IgD-negative memory B cell (primary cell): ENCODE results near the gene YTHDF1. TPM values are rescaled to one million over a fixed set of nuclear protein-coding genes. Genes with fewer than 3 reads are reported as not detected.

Experiments used
- H3K27ac Mint-ChIP-seq, 3 donors: one replicate each; pipeline ENCODE4 v1.8.0; 2020 to 2022; ENCODE audit warnings: mild to moderate bottlenecking in 3 of 3, mixed read lengths in 3 of 3, moderate library complexity in 1 of 3
- H3K27me3 Mint-ChIP-seq: one replicate; pipeline ENCODE4 v1.8.0; 2021; ENCODE audit warnings: mixed read lengths
- H3K36me3 Mint-ChIP-seq: one replicate; pipeline ENCODE4 v1.8.0; 2020; ENCODE audit warnings: mild to moderate bottlenecking, mixed read lengths
- H3K4me1 Mint-ChIP-seq, 3 donors: one replicate each; pipeline ENCODE4 v1.8.0; 2020 to 2022; ENCODE audit warnings: mixed read lengths in 3 of 3, mild to moderate bottlenecking in 1 of 3
- H3K4me3 Mint-ChIP-seq, 4 donors: one replicate each; pipeline ENCODE4 v1.8.0; 2020 to 2022; ENCODE audit warnings: mild to moderate bottlenecking in 4 of 4, mixed read lengths in 4 of 4, moderate library complexity in 3 of 4
- H3K9me3 Mint-ChIP-seq, 3 donors: one replicate each; pipeline ENCODE4 v1.8.0; 2020 to 2021; ENCODE audit warnings: mixed read lengths in 3 of 3, mild to moderate bottlenecking in 1 of 3
- polyA plus RNA-seq: library from polyadenylated mRNA; unstranded; fragments of 300-500 nt; fragmentation: Illumina TruSeq; gene quantifications from one replicate; pipeline ENCODE4 v1.2.3, GENCODE V29; 2021

Gene YTHDF1
- 17.4 TPM for polyA plus RNA-seq

GRCh38 chr20:63216041-63216848, at the start of gene YTHDF1:
Gene YTHDF1, minus strand, starts transcription at chr20:63216131. Its CDS starts 239 bp downstream, at chr20:63215892.
- H3K4me1 Mint-ChIP-seq = peaks cover 16 to 34% (median 21%) of the 10 kb centered on the region in 3 donors
- peak within 1 kb of the TSS; percentile 94 to 98 (median 96) for H3K27ac Mint-ChIP-seq

GRCh38 chr20:63264519-63264918, 48.6 kb upstream of the YTHDF1 start:
- no peak overlapping the region for H3K4me3 Mint-ChIP-seq
- H3K27ac Mint-ChIP-seq = peak overlapping the region in 1 of 3 donors; percentile 73
- H3K27me3 Mint-ChIP-seq = peaks cover 19% of the 10 kb centered on the region
- H3K36me3 Mint-ChIP-seq = peaks cover 1% of the 10 kb centered on the region
- no peaks in the 10 kb centered on the region for H3K4me1 Mint-ChIP-seq
- no peaks in the 10 kb centered on the region for H3K9me3 Mint-ChIP-seq

More at GRCh38 chr20:63216041-63216848, at the start of gene YTHDF1:
- no peaks in the 10 kb centered on the region for H3K27me3 Mint-ChIP-seq
- H3K36me3 Mint-ChIP-seq = peaks cover 1% of the 10 kb centered on the region
- H3K4me3 Mint-ChIP-seq = peak within 1 kb of the TSS; percentile 87 to 96 (median 94)
- peaks cover 0 to 1% (median 0%) of the 10 kb centered on the region in 3 donors for H3K9me3 Mint-ChIP-seq

- Mint-ChIP-seq H3K4me1 (no peaks in the 10 kb centered on the region), H3K4me3 (no peak overlapping the region), H3K36me3 (peaks cover 1% of the 10 kb centered on the region), H3K27me3 (peaks cover 22% of the 10 kb centered on the region), H3K9me3 (no peaks in the 10 kb centered on the region), H3K27ac (no peak overlapping the region)
Measured at GRCh38 chr20:63264000-63264399, 48.1 kb upstream of the YTHDF1 start.

GRCh38 chr20:63262836-63263235, 46.9 kb upstream of the YTHDF1 start:
- Mint-ChIP-seq H3K27me3 (peaks cover 28% of the 10 kb centered on the region), H3K4me1 (no peaks in the 10 kb centered on the region), H3K27ac (no peak overlapping the region), H3K4me3 (no peak overlapping the region), H3K9me3 (no peaks in the 10 kb centered on the region), H3K36me3 (peaks cover 1% of the 10 kb centered on the region)

GRCh38 chr20:63261795-63262528, 46.0 kb upstream of the YTHDF1 start:
- Mint-ChIP-seq H3K4me1 (no peaks in the 10 kb centered on the region), H3K36me3 (peaks cover 1% of the 10 kb centered on the region), H3K27me3 (peaks cover 29% of the 10 kb centered on the region), H3K27ac (no peak overlapping the region), H3K9me3 (no peaks in the 10 kb centered on the region), H3K4me3 (no peak overlapping the region)

GRCh38 chr20:63261060-63261794, 45.3 kb upstream of the YTHDF1 start:
- H3K27me3 Mint-ChIP-seq = peaks cover 32% of the 10 kb centered on the region
- peaks cover 1% of the 10 kb centered on the region for H3K36me3 Mint-ChIP-seq
- no peak overlapping the region for H3K27ac Mint-ChIP-seq

GRCh38 chr20:63260521-63260920, 44.6 kb upstream of the YTHDF1 start:
- Mint-ChIP-seq H3K9me3 (no peaks in the 10 kb centered on the region), H3K27ac (no peak overlapping the region), H3K27me3 (peaks cover 37% of the 10 kb centered on the region), H3K4me3 (no peak overlapping the region), H3K4me1 (no peaks in the 10 kb centered on the region), H3K36me3 (peaks cover 1% of the 10 kb centered on the region)

More at GRCh38 chr20:63261060-63261794, 45.3 kb upstream of the YTHDF1 start:
- H3K9me3 Mint-ChIP-seq = no peaks in the 10 kb centered on the region
- no peaks in the 10 kb centered on the region for H3K4me1 Mint-ChIP-seq
- H3K4me3 Mint-ChIP-seq = no peak overlapping the region

- peaks cover 37% of the 10 kb centered on the region for H3K27me3 Mint-ChIP-seq
- H3K9me3 Mint-ChIP-seq = no peaks in the 10 kb centered on the region
- H3K27ac Mint-ChIP-seq = no peak overlapping the region
- no peak overlapping the region for H3K4me3 Mint-ChIP-seq
- no peaks in the 10 kb centered on the region for H3K4me1 Mint-ChIP-seq
- H3K36me3 Mint-ChIP-seq = peaks cover 1% of the 10 kb centered on the region
Measured at GRCh38 chr20:63259734-63260460, 44.0 kb upstream of the YTHDF1 start.

GRCh38 chr20:63258781-63259180, 42.9 kb upstream of the YTHDF1 start:
- Mint-ChIP-seq H3K4me1 (no peaks in the 10 kb centered on the region), H3K27ac (no peak overlapping the region), H3K36me3 (peaks cover 1% of the 10 kb centered on the region), H3K4me3 (no peak overlapping the region), H3K27me3 (peaks cover 27% of the 10 kb centered on the region), H3K9me3 (no peaks in the 10 kb centered on the region)

- peaks cover 29% of the 10 kb centered on the region for H3K27me3 Mint-ChIP-seq
- H3K36me3 Mint-ChIP-seq = peaks cover 1% of the 10 kb centered on the region
- H3K4me3 Mint-ChIP-seq = peak overlapping the region in 1 of 4 donors; percentile 63
- no peaks in the 10 kb centered on the region for H3K9me3 Mint-ChIP-seq
- H3K4me1 Mint-ChIP-seq = peaks cover 0 to 2% (median 0%) of the 10 kb centered on the region in 3 donors
- H3K27ac Mint-ChIP-seq = no peak overlapping the region
Measured at GRCh38 chr20:63257629-63258028, 41.7 kb upstream of the YTHDF1 start.

- Mint-ChIP-seq H3K9me3 (no peaks in the 10 kb centered on the region), H3K4me1 (peaks cover 0 to 2% (median 0%) of the 10 kb centered on the region in 3 donors), H3K36me3 (no peaks in the 10 kb centered on the region), H3K27ac (no peak overlapping the region), H3K27me3 (peaks cover 35% of the 10 kb centered on the region), H3K4me3 (no peak overlapping the region)
Measured at GRCh38 chr20:63256954-63257353, 41.0 kb upstream of the YTHDF1 start.

- peaks cover 0 to 2% (median 0%) of the 10 kb centered on the region in 3 donors for H3K4me1 Mint-ChIP-seq
- no peaks in the 10 kb centered on the region for H3K9me3 Mint-ChIP-seq
- peak overlapping the region in 1 of 4 donors; percentile 41 for H3K4me3 Mint-ChIP-seq
- H3K27me3 Mint-ChIP-seq = peaks cover 35% of the 10 kb centered on the region
- H3K36me3 Mint-ChIP-seq = peaks cover 2% of the 10 kb centered on the region
- H3K27ac Mint-ChIP-seq = no peak overlapping the region
Measured at GRCh38 chr20:63255931-63256704, 40.2 kb upstream of the YTHDF1 start.

GRCh38 chr20:63254606-63255384, 38.9 kb upstream of the YTHDF1 start:
- peaks cover 39% of the 10 kb centered on the region for H3K27me3 Mint-ChIP-seq
- peaks cover 0 to 2% (median 0%) of the 10 kb centered on the region in 3 donors for H3K4me1 Mint-ChIP-seq
- peak overlapping the region in 1 of 4 donors; percentile 81 for H3K4me3 Mint-ChIP-seq
- peak overlapping the region in 1 of 3 donors; percentile 63 for H3K27ac Mint-ChIP-seq
- H3K9me3 Mint-ChIP-seq = no peaks in the 10 kb centered on the region
- peaks cover 2% of the 10 kb centered on the region for H3K36me3 Mint-ChIP-seq
